ENCODE results near the gene PGGHG. TPM values are rescaled to one million over a fixed set of nuclear protein-coding genes. Genes with fewer than 3 reads are reported as not detected.

The PGGHG gene
- total and polyA plus RNA-seq, 10 of the 15 experiments (the other 5 are each of a cell fraction or from before 2014, with no cell fraction given): 0.10 to 8.3 (median 1.8) TPM

DNA sequence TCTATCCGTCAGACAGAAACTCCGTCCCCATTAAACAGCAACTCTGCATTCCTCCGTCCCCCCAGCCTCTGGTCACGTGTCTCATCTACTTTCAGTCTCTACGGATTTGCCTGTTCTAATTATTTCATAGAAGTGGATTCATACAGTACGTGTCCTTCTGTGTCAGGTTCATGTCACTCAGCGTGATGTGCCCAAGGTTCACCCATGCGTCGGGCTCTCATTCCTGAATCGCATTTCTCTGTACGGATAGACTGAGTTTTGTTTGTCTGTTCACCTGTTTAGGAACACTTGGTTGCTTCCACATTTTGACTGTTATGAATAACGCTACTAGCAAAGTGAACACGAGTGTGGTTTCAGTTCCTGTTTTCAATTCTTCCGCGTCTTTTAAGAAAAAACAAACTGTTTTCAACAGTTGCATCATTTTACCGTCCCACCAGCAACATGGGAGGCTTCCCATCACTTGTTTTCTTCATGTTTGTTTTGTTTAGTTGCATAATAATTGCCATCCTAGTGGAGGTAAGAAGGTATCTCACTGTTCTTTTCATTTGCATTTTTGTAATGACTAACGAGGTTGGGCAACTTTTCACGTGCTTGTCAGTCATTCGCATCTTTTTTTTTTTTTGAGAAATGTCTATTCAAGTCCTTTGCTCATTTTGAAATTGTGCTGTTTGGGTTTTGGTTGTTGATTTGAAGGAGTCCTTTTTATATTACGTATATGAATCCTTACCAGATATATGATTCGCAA, 19.6 kb upstream of the PGGHG start (continued):
- TF ChIP-seq, protein P1, sequence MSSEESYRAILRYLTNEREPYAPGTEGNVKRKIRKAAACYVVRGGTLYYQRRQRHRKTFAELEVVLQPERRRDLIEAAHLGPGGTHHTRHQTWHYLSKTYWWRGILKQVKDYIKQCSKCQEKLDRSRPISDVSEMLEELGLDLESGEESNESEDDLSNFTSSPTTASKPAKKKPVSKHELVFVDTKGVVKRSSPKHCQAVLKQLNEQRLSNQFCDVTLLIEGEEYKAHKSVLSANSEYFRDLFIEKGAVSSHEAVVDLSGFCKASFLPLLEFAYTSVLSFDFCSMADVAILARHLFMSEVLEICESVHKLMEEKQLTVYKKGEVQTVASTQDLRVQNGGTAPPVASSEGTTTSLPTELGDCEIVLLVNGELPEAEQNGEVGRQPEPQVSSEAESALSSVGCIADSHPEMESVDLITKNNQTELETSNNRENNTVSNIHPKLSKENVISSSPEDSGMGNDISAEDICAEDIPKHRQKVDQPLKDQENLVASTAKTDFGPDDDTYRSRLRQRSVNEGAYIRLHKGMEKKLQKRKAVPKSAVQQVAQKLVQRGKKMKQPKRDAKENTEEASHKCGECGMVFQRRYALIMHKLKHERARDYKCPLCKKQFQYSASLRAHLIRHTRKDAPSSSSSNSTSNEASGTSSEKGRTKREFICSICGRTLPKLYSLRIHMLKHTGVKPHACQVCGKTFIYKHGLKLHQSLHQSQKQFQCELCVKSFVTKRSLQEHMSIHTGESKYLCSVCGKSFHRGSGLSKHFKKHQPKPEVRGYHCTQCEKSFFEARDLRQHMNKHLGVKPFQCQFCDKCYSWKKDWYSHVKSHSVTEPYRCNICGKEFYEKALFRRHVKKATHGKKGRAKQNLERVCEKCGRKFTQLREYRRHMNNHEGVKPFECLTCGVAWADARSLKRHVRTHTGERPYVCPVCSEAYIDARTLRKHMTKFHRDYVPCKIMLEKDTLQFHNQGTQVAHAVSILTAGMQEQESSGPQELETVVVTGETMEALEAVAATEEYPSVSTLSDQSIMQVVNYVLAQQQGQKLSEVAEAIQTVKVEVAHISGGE (CRISPR knock-in tag; IDR thresholded peaks at IDR 0.05): no peak
- TF ChIP-seq SPI1 (IDR thresholded peaks at IDR 0.05; ENCODE audit: borderline replicate concordance, insufficient read depth, low read depth, low read length) (peak; percentile 100), RBBP5 (conservative IDR thresholded peaks at IDR 0.05) (no peak), BMI1 (IDR thresholded peaks at IDR 0.05; ENCODE audit: borderline replicate concordance) (peak; percentile 85), ESRRA (IDR thresholded peaks at IDR 0.05; ENCODE audit: low read length) (no peak), CHD4 (IDR thresholded peaks at IDR 0.05) (0 out of 2 replicates have a peak, but pooled peaks have one; percentile 19), POU2F2 (IDR thresholded peaks at IDR 0.05; ENCODE audit: borderline replicate concordance, low read depth, low read length) (peak; percentile 76; the same call in 2 of the 3 replicates), EP300 (IDR thresholded peaks at IDR 0.05; ENCODE audit: borderline replicate concordance in 1 of 2, control insufficient read depth in 1 of 2, low read depth in 2 of 2, low read length in 2 of 2) (peak; percentile 98 to 99), ZNF24 (IDR thresholded peaks at IDR 0.05) (peak; percentile 67; the same call in 1 of the 2 replicates), MEF2B (IDR thresholded peaks at IDR 0.05; ENCODE audit: partially characterized antibody, poor library complexity, severe bottlenecking) (peak; percentile 81), CBX5 (IDR thresholded peaks at IDR 0.05; ENCODE audit: low read depth) (peak; percentile 81; the same call in 1 of the 2 replicates), TARDBP (IDR thresholded peaks at IDR 0.05; ENCODE audit: borderline replicate concordance) (no peak), ZNF217 (IDR thresholded peaks at IDR 0.05) (peak; percentile 15; the same call in 1 of the 2 replicates), CEBPB (IDR thresholded peaks at IDR 0.05; ENCODE audit: borderline replicate concordance in 1 of 2, low read depth in 2 of 2, low read length in 2 of 2) (peak; percentile 85 to 96; a peak in 3 of 4 replicates)
- TF ChIP-seq, protein P2, sequence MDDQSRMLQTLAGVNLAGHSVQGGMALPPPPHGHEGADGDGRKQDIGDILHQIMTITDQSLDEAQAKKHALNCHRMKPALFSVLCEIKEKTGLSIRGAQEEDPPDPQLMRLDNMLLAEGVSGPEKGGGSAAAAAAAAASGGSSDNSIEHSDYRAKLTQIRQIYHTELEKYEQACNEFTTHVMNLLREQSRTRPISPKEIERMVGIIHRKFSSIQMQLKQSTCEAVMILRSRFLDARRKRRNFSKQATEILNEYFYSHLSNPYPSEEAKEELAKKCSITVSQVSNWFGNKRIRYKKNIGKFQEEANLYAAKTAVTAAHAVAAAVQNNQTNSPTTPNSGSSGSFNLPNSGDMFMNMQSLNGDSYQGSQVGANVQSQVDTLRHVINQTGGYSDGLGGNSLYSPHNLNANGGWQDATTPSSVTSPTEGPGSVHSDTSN (IDR thresholded peaks at IDR 0.05; ENCODE audit: insufficient replicate concordance, low read depth, low read length): peak; percentile 71
- TF ChIP-seq, protein P3, sequence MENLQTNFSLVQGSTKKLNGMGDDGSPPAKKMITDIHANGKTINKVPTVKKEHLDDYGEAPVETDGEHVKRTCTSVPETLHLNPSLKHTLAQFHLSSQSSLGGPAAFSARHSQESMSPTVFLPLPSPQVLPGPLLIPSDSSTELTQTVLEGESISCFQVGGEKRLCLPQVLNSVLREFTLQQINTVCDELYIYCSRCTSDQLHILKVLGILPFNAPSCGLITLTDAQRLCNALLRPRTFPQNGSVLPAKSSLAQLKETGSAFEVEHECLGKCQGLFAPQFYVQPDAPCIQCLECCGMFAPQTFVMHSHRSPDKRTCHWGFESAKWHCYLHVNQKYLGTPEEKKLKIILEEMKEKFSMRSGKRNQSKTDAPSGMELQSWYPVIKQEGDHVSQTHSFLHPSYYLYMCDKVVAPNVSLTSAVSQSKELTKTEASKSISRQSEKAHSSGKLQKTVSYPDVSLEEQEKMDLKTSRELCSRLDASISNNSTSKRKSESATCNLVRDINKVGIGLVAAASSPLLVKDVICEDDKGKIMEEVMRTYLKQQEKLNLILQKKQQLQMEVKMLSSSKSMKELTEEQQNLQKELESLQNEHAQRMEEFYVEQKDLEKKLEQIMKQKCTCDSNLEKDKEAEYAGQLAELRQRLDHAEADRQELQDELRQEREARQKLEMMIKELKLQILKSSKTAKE (IDR thresholded peaks at IDR 0.05; ENCODE audit: low read depth, poor library complexity, severe bottlenecking): peak; percentile 96
- TF ChIP-seq, protein P4, sequence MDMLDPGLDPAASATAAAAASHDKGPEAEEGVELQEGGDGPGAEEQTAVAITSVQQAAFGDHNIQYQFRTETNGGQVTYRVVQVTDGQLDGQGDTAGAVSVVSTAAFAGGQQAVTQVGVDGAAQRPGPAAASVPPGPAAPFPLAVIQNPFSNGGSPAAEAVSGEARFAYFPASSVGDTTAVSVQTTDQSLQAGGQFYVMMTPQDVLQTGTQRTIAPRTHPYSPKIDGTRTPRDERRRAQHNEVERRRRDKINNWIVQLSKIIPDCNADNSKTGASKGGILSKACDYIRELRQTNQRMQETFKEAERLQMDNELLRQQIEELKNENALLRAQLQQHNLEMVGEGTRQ (IDR thresholded peaks at IDR 0.05; ENCODE audit: borderline replicate concordance, low read depth, low read length): peak; percentile 63; the same call in 1 of the 2 replicates
- TF ChIP-seq, protein P5, sequence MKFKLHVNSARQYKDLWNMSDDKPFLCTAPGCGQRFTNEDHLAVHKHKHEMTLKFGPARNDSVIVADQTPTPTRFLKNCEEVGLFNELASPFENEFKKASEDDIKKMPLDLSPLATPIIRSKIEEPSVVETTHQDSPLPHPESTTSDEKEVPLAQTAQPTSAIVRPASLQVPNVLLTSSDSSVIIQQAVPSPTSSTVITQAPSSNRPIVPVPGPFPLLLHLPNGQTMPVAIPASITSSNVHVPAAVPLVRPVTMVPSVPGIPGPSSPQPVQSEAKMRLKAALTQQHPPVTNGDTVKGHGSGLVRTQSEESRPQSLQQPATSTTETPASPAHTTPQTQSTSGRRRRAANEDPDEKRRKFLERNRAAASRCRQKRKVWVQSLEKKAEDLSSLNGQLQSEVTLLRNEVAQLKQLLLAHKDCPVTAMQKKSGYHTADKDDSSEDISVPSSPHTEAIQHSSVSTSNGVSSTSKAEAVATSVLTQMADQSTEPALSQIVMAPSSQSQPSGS (IDR thresholded peaks at IDR 0.05; ENCODE audit: low read length): peak; percentile 93

Data from GM12878 (cell line).